HG02852 (cell line): ENCODE measurements around the gene ZNF804B.

Experiments
- ATAC-seq: cut with Tn5 transposase; IDR thresholded peaks from one replicate; pipeline ENCODE4 v1.9.1; 2021; ENCODE audit warnings: mild to moderate bottlenecking, moderate library complexity; ENCODE audit not compliant: unreplicated experiment

Gene ZNF804B

GRCh38 chr7:88759230-88760135 lies at the start of gene ZNF804B:
TSS of gene ZNF804B (plus strand) at chr7:88759700. CDS start at chr7:88759977, 277 bp downstream.
- ATAC-seq: peak; percentile 46

- no peak for ATAC-seq
These were observed 23.6 kb upstream of the ZNF804B start for GRCh38 chr7:88735920-88736319.

- ATAC-seq: no peak
These were observed 21.9 kb upstream of the ZNF804B start for GRCh38 chr7:88737632-88738031.

- ATAC-seq: no peak
These were observed 13.4 kb upstream of the ZNF804B start for GRCh38 chr7:88746126-88746525.

GRCh38 chr7:88756802-88757201 lies 2.7 kb upstream of the ZNF804B start:
- no peak for ATAC-seq

GRCh38 chr7:88757371-88757770 lies 2.1 kb upstream of the ZNF804B start:
- no peak for ATAC-seq

GRCh38 chr7:88758381-88759229 lies 895 bp upstream of the ZNF804B start:
- peak; percentile 28 for ATAC-seq

GRCh38 chr7:88760136-88760515 lies 626 bp downstream of the ZNF804B start:
- ATAC-seq: no peak

GRCh38 chr7:88761779-88762178 lies 2.3 kb downstream of the ZNF804B start:
- ATAC-seq: no peak

GRCh38 chr7:88771417-88771816 lies 11.9 kb downstream of the ZNF804B start:
- ATAC-seq: peak; percentile 81

- no peak for ATAC-seq
These were observed 13.3 kb downstream of the ZNF804B start for GRCh38 chr7:88772776-88773175.

GRCh38 chr7:88775838-88776237 lies 16.3 kb downstream of the ZNF804B start:
- ATAC-seq: no peak

- ATAC-seq: no peak
These were observed 28.3 kb downstream of the ZNF804B start for GRCh38 chr7:88787777-88788176.

- no peak for ATAC-seq
These were observed 30.1 kb downstream of the ZNF804B start for GRCh38 chr7:88789480-88790064.

GRCh38 chr7:88791891-88792290 lies 32.4 kb downstream of the ZNF804B start:
- no peak for ATAC-seq

GRCh38 chr7:88792361-88792760 lies 32.9 kb downstream of the ZNF804B start:
- ATAC-seq: no peak

- ATAC-seq: no peak
These were observed 36.1 kb downstream of the ZNF804B start, which contains the start of gene TEX47 for GRCh38 chr7:88795553-88795952. TSS of gene TEX47 (minus strand) at chr7:88795737. CDS start at chr7:88794942, 795 bp downstream.

- ATAC-seq: no peak
These were observed 41.5 kb downstream of the ZNF804B start for GRCh38 chr7:88801046-88801445.

GRCh38 chr7:88806280-88807037 lies 47.0 kb downstream of the ZNF804B start:
- no peak for ATAC-seq

GRCh38 chr7:88818552-88818951 lies 59.1 kb downstream of the ZNF804B start:
- ATAC-seq: no peak

GRCh38 chr7:88826222-88826621 lies 66.7 kb downstream of the ZNF804B start:
- ATAC-seq: no peak
